GM10248 (cell line): ENCODE results near the gene STXBP5L.

Experiments used
- CTCF ChIA-PET: fragments of 300-600 bp; sonication (Branson Sonifier 250); formaldehyde crosslinking; extraction: SDS; loops from one replicate; lab custom pipeline; 2021; ENCODE audit warnings: antibody characterized with exemption; lab: Yijun Ruan, JAX
- POLR2A ChIA-PET: fragments of 350-650 bp; sonication (Branson Sonifier 250); formaldehyde crosslinking; extraction: SDS; loops from one replicate; lab custom pipeline; 2020; ENCODE audit warnings: antibody characterized with exemption; lab: Yijun Ruan, JAX
- DNase-seq: peaks from one replicate; pipeline ENCODE4 v3.0.0; 2012; ENCODE audit errors: extremely low spot score
- TF ChIP-seq, protein P1 (sequence below): IDR thresholded peaks from 2 replicates; pipeline ENCODE4 v1.5.1; 2012; ENCODE audit warnings: mild to moderate bottlenecking, low read depth; ENCODE audit errors: extremely low read depth, missing control alignments, control extremely low read depth

STXBP5L gene

DNA sequence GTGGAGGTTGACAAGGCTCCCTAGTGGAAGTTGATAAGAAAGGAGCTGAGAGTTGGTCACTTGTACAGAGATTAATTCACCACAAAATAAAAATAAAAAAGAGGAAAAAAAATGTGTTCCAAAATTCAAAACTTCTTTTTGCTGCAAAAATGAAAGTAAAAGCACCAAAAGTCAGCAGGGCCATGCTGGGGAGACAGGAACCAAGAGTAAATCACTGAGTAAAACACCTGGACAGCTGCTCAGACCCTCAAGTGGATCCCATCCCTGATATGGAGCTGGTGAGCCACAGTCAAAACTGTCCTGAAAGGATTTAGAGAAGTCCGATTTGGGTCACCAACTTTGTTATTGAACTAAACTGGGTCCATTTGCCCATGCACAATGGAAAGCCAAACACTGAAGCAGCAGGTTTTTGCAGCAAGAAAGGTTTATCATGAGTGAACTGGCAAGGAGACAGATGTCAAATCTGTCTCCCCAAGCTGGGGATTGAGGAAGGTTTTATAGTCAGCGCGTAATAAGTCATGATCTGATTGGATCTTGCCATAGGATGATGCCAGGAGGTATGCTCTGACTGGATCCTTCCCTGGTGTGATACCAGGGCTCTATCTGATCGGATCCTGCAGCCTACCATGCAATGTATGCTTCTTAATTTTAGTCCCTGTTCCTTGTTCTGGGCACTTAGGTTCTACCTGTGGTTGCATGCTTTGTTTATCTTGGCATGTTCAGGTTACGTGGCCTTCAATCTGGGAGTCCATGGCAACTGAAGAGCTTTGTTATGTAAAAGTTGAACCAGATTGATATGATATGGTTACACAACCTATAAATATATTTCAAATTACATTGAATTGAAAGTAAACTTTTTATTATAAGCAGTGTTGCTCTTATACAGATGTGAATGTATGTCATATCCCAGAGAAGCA, 324.6 kb downstream of the STXBP5L start:
- no peak for DNase-seq
- CTCF ChIA-PET, result no interaction called here
- POLR2A ChIA-PET, result no interaction called here
- TF ChIP-seq, protein P1, sequence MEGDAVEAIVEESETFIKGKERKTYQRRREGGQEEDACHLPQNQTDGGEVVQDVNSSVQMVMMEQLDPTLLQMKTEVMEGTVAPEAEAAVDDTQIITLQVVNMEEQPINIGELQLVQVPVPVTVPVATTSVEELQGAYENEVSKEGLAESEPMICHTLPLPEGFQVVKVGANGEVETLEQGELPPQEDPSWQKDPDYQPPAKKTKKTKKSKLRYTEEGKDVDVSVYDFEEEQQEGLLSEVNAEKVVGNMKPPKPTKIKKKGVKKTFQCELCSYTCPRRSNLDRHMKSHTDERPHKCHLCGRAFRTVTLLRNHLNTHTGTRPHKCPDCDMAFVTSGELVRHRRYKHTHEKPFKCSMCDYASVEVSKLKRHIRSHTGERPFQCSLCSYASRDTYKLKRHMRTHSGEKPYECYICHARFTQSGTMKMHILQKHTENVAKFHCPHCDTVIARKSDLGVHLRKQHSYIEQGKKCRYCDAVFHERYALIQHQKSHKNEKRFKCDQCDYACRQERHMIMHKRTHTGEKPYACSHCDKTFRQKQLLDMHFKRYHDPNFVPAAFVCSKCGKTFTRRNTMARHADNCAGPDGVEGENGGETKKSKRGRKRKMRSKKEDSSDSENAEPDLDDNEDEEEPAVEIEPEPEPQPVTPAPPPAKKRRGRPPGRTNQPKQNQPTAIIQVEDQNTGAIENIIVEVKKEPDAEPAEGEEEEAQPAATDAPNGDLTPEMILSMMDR, result no peak

DNA sequence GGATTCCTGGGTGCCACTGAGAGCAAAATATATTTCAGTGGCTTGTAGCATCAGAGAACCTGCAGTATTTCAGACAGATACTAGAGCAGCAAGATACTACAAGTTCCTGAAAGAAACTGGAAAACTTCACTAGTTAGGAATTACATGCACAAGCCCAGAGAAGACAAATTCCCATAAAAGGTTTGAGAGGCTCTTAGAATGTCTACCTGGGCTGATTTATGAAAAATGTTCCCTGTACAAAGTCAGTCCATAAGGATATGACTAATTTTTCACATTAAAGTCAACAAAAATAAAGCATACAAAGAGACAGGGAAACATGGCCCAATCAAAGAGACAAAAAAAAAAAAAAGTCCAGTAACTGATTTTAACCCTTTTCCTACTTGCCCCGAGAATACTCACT, 335.2 kb downstream of the STXBP5L start:
- no peak for DNase-seq
- POLR2A ChIA-PET, result no interaction called here
- CTCF ChIA-PET, result no interaction called here
- TF ChIP-seq, protein P1, result no peak

DNA sequence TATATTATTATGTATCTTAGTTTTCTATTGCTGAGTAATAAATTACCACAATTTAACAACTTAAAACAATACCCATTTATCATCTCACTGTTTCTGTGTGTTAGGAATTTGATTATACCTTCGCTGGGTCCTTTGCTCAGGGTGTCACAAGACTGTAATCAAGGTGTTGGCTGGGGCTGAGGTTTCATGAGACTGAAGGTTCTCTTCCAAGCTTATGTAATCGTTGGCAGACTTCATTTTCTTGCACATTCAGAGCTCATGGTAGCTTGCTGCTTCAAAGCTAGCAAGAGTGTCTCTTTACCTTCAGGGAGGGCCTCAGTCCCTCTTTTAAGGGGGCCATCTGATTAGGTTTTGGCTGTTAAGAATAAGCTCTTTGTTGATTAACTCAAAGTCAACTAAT, 344.7 kb downstream of the STXBP5L start:
- POLR2A ChIA-PET, result no interaction called here
- CTCF ChIA-PET, result interaction anchor here (0.9 to 1.3 kb wide), 2 partner anchors 12 to 16 kb away, joined by 4 to 5 read pairs; no protein-coding TSS in a partner anchor
- TF ChIP-seq, protein P1, result no peak
- DNase-seq, result no peak

DNA sequence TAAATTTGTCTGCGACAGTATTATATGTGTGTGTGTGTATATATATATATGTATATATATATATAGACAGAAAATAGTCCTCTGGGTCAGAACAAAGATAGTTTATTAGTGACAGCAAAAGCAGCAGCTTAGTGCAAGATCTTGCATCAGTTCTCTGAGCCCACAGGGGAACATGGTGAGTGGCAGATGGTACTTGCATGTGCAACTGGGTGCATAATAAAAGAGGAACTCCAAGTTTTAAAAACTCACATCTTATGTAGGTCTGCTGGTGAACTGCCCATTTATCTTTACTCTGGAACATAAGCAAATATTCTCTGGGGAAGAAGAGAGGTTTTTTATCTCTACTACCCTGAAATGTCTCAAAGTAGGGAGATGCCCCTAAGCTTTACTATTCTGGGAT, 361.4 kb downstream of the STXBP5L start:
- ChIA-PET POLR2A (interaction anchor here (0.6 kb wide), 1 partner anchor 479 kb away, joined by 3 read pairs; no protein-coding TSS in a partner anchor), CTCF (no interaction called here)
- DNase-seq, result no peak
- TF ChIP-seq, protein P1, result no peak

DNA sequence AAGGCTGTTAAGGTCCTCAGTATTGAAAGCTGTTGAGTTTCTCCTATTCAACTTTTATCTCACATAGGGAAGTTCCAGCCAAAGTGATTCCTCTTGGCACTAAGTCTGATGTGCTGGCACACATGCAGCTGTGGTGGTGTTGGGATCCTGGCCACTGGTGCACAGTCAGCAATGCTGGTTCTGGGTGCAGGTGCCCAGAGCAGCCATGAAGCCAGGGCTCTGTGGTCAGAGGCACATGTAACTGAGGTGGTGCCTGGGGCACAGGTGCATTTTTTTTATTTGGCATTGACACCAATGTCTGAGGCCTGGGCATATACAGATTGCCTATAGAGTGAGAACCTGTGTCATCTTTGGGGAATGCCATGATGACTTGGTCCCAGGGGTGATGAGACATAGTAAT, 366.4 kb downstream of the STXBP5L start:
- ChIA-PET CTCF (no interaction called here), POLR2A (no interaction called here)
- no peak for DNase-seq
- TF ChIP-seq, protein P1, result no peak

DNA sequence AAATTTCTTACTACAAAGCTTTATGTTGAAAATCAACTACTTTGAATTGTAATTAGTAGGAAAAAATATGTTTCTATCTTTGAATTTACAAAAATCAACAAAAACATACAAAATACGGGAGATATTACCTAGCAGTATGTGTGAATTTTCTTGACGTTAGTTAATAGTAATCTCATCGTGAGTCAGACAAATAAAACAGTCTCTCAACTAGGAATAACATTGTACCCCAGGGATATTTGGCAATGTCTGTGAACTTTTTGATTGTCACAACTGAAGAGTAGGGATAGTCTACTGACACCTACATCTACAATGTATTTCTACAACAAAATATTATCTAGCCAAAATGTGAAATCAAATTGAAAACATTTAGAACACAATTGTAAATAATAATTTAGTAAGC, 387.4 kb downstream of the STXBP5L start:
- TF ChIP-seq, protein P1, result no peak
- POLR2A ChIA-PET, result no interaction called here

More for the DNA sequence above, 387.4 kb downstream of the STXBP5L start:
- CTCF ChIA-PET, result interaction anchor here (1.2 to 1.4 kb wide), 2 partner anchors 13 to 69 kb away, joined by 3 read pairs; no protein-coding TSS in a partner anchor
- no peak for DNase-seq
